Measurements from ENCODE around the gene RAPGEF1.

GRCh38 chr9:131627648-131628458 is 112.0 kb downstream of the RAPGEF1 start:
- no peak for TF ChIP-seq CTCF (conservative IDR thresholded peaks at IDR 0.05 in 1 of 2, IDR thresholded peaks at IDR 0.05 in 1 of 2; ENCODE audit: low read depth in 1 of 2, low read length in 2 of 2)
- no peak for TF ChIP-seq EZH2 (IDR thresholded peaks at IDR 0.05; ENCODE audit: low read length, missing control alignments)

Data from fibroblast of lung (primary cell).